ENCODE results near the gene PPP1R16B.

The PPP1R16B gene

DNA sequence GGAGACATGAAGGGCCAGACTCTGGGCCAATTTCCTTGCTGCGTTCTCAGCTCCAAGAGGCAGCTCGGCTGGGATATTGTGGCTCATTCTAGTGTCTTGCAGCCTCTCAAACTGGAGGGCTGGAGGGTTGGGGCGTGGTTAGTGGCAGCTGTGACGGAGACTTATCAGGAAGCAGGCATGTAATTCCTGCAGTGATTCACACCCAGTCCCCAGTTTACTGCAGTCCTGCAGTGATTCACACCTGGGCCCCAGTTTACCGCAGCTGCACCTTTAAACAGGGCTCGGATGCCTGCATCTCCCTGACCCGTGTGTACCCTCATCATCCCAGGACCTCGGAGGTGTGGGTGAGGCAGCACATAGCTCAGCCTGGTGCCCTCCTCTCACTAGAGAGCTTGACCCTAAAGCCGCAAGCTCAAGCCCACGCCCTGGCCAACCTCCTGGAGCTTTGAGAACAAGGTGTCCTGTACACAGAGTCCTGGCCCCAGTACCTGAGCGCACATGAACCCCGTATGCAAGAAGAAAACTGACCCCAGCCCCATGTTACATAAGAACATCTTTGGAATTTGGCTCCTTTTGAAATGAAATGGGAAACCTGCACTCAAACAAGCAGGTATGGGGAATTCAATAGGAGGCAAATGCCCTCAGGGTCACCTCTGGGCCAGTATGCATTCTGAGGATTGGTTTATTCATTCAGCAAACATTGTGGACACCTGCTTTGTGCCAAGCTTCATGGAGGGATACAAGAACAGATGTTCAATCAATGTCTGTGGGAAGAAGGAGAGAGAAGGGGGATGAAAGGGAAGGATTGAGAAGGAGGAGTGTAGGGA lies 65.4 kb downstream of the PPP1R16B start:
- TF ChIP-seq TAF1 (IDR thresholded peaks at IDR 0.05; ENCODE audit: borderline replicate concordance, insufficient read depth, low read length) (no peak), FOXP2 (optimal IDR thresholded peaks at IDR 0.05; ENCODE audit: borderline replicate concordance, extremely low read depth, extremely low read length, insufficient read depth) (no peak), SIN3A (IDR thresholded peaks at IDR 0.05; ENCODE audit: borderline replicate concordance, insufficient read depth, low read length) (no peak), POLR2AphosphoS5 (IDR thresholded peaks at IDR 0.05; ENCODE audit: low read depth, low read length) (no peak)
- TF ChIP-seq, protein P1, sequence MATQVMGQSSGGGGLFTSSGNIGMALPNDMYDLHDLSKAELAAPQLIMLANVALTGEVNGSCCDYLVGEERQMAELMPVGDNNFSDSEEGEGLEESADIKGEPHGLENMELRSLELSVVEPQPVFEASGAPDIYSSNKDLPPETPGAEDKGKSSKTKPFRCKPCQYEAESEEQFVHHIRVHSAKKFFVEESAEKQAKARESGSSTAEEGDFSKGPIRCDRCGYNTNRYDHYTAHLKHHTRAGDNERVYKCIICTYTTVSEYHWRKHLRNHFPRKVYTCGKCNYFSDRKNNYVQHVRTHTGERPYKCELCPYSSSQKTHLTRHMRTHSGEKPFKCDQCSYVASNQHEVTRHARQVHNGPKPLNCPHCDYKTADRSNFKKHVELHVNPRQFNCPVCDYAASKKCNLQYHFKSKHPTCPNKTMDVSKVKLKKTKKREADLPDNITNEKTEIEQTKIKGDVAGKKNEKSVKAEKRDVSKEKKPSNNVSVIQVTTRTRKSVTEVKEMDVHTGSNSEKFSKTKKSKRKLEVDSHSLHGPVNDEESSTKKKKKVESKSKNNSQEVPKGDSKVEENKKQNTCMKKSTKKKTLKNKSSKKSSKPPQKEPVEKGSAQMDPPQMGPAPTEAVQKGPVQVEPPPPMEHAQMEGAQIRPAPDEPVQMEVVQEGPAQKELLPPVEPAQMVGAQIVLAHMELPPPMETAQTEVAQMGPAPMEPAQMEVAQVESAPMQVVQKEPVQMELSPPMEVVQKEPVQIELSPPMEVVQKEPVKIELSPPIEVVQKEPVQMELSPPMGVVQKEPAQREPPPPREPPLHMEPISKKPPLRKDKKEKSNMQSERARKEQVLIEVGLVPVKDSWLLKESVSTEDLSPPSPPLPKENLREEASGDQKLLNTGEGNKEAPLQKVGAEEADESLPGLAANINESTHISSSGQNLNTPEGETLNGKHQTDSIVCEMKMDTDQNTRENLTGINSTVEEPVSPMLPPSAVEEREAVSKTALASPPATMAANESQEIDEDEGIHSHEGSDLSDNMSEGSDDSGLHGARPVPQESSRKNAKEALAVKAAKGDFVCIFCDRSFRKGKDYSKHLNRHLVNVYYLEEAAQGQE (IDR thresholded peaks at IDR 0.05; ENCODE audit: insufficient read depth in 1 of 2, low read depth in 2 of 2, low read length in 2 of 2) = no peak

DNA sequence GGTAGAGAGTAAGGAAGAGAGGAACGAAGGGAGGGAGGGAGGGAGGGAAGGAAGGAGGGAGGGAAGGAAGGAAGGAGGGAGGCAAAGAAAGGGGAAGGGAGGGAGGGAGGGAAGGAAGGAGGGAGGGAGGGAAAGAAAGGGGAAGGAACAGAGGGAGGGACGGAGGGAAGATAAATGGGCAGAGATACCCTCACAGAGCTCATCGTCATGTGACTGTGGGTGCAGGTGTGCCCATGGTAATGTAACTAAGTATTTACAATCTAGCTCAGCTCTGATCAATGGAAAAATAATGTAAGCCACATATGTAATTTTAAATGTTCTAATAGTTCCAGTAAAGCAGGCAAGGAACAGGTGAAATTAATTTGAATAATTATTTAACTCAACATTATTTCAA lies 66.1 kb downstream of the PPP1R16B start:
- TF ChIP-seq TAF1 (IDR thresholded peaks at IDR 0.05; ENCODE audit: borderline replicate concordance, insufficient read depth, low read length) (no peak), POLR2AphosphoS5 (IDR thresholded peaks at IDR 0.05; ENCODE audit: low read depth, low read length) (no peak), SIN3A (IDR thresholded peaks at IDR 0.05; ENCODE audit: borderline replicate concordance, insufficient read depth, low read length) (no peak), FOXP2 (optimal IDR thresholded peaks at IDR 0.05; ENCODE audit: borderline replicate concordance, extremely low read depth, extremely low read length, insufficient read depth) (no peak)
- TF ChIP-seq, protein P1 (IDR thresholded peaks at IDR 0.05; ENCODE audit: insufficient read depth in 1 of 2, low read depth in 2 of 2, low read length in 2 of 2) = no peak

- TF ChIP-seq SIN3A (IDR thresholded peaks at IDR 0.05; ENCODE audit: borderline replicate concordance, insufficient read depth, low read length) = no peak
- TF ChIP-seq POLR2AphosphoS5 (IDR thresholded peaks at IDR 0.05; ENCODE audit: low read depth, low read length) = no peak
These were observed 66.5 kb downstream of the PPP1R16B start for GRCh38 chr20:38872036-38872435.

DNA sequence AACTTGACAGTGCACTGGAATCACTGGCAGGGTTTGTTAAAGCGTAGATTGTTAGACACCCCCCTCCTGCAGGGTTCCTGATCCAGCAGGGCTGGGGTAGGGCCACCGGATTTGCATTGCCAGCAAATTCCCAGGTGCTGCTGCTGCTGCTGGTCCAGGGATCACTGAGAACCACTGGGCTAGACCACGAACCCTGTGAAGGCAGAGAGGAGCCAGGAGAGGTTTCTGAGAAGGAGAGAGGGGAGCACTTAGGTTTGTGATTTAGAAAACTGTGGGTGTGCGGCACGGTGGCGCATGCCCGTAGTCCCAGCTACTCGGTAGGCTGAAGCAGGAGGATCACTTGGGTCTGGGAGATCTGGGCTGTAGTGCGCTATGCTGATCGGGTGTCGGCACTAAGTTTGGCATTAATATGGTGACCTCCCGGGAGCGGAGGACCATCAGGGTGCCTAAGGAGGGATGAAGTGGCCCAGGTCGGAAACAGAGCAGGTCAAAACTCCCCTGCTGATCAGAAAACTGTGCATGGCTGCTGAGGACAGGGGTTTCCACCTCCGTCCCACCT lies 67.1 kb downstream of the PPP1R16B start:
- TF ChIP-seq TAF1 (IDR thresholded peaks at IDR 0.05; ENCODE audit: borderline replicate concordance, insufficient read depth, low read length) (no peak), POLR2AphosphoS5 (IDR thresholded peaks at IDR 0.05; ENCODE audit: low read depth, low read length) (no peak), FOXP2 (optimal IDR thresholded peaks at IDR 0.05; ENCODE audit: borderline replicate concordance, extremely low read depth, extremely low read length, insufficient read depth) (no peak), SIN3A (IDR thresholded peaks at IDR 0.05; ENCODE audit: borderline replicate concordance, insufficient read depth, low read length) (no peak)
- TF ChIP-seq, protein P1 (IDR thresholded peaks at IDR 0.05; ENCODE audit: insufficient read depth in 1 of 2, low read depth in 2 of 2, low read length in 2 of 2) = no peak

DNA sequence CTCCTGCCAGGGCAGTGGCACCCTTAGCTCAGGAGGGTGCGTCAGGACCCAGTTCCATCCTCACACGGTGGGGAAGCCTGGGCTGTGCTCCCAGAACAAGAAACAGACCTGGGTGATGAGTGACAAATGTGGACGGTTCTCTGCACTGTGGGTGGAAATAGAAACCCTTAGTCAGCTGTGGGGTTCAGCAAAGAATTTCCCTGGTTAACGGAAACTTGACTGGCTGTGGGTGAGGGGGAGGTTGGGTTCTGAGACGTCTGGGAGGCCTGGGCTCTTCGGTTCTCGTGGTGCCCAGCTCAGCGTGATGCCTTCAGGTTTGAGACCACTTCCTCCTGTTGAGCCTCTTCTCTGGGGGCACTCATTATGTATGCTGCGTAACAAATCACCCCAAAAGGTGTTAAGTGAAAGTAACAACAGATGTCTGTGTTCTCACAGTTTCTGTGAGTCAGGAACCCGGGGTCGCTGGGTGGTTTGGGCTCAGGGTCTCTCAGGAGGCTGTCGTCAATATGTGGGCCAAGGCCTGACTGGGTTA lies 67.6 kb downstream of the PPP1R16B start:
- TF ChIP-seq SIN3A (IDR thresholded peaks at IDR 0.05; ENCODE audit: borderline replicate concordance, insufficient read depth, low read length) (no peak), TAF1 (IDR thresholded peaks at IDR 0.05; ENCODE audit: borderline replicate concordance, insufficient read depth, low read length) (no peak), FOXP2 (optimal IDR thresholded peaks at IDR 0.05; ENCODE audit: borderline replicate concordance, extremely low read depth, extremely low read length, insufficient read depth) (no peak), POLR2AphosphoS5 (IDR thresholded peaks at IDR 0.05; ENCODE audit: low read depth, low read length) (no peak)
- TF ChIP-seq, protein P1 (IDR thresholded peaks at IDR 0.05; ENCODE audit: insufficient read depth in 1 of 2, low read depth in 2 of 2, low read length in 2 of 2) = no peak
